Jurkat, Clone E6-1 (cell line): ENCODE results near the gene AGPAT3.

ENCODE experiments used
- DNase-seq: peaks from one replicate; pipeline ENCODE4 v3.0.0-alpha.2; 2011; ENCODE audit warnings: low read depth, low spot score
- H3K4me3 ChIP-seq: 2 replicates; pipeline ENCODE4 v1.5.1; 2011; ENCODE audit warnings: mild to moderate bottlenecking, low read length, control low read depth, moderate library complexity

The AGPAT3 gene

DNA sequence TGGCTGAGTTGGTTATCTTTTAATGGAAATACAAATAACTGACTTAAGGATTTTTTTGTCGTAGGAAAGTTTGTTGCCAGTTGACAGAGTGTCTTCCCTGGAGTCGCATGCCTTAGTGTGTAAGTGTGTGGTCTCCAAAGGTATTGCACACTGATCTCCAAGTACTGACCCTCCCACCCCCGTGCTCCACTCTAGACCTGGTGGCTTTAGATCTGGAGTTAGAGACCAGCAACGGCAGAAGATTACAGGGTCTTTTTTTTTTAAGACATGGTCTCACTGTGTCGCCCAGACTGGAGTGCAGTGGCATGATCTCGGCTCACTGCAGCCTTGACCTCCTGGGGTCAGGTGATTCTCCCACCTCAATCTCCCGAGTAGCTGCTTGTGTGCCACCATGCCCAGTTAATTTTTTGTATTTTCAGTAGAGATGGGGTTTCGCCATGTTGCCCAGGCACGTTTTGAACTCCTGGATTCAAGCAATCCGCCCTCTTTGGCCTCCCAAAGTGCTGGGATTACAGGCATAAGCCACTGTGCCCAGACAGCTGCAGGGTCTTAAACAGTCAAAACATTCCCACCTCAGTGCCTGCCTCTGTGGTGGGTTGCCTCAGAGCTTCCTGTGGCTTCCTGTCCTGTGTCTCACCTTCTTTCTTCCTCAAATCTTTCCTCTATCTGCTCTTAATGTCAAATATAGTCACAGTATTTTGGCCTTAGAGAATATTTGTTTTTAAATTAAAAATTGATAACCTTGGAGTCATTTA is 154.0 kb downstream of the AGPAT3 start:
- no peak overlapping the region for H3K4me3 ChIP-seq
- peak; percentile 63 for DNase-seq

DNA sequence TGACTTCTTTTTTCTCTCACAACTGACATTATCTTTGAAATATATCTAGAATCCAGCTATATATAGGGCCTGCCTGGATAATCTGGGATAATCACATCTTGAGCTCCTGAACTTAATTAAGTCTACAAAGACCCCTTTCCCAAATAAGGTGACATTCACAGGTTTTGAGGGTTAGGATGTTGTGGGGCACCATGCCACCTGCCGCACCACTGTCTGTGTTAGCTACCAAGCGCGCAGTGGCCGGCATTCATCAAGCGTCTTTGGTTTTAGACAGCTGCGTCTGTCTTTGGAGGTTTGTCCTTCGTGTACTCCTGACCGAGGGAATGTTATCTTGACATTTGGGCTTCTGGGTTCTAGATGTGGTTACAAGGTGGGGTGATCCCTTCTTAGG is 154.5 kb downstream of the AGPAT3 start:
- no peak overlapping the region for H3K4me3 ChIP-seq
- no peak for DNase-seq

DNA sequence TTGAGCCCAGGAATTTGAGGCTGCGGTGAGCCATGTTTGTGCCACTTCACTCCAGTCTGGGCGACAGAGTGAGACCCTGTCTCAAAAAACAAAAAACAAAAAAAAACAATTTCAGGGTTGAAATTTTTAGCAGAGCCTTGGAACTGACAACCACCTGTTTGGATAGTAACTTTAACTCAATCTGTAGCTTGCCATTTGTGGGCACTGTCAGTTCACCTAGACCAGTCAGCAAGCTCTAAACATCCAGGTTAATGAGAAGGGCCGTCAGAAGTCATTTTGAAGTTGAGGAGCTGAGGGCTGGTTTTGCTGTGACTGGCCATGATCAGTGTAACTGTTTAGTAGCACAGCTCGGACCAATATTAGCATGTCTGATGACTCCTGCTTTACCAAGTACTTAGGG is 155.5 kb downstream of the AGPAT3 start:
- no peak for DNase-seq
- no peak overlapping the region for H3K4me3 ChIP-seq

DNA sequence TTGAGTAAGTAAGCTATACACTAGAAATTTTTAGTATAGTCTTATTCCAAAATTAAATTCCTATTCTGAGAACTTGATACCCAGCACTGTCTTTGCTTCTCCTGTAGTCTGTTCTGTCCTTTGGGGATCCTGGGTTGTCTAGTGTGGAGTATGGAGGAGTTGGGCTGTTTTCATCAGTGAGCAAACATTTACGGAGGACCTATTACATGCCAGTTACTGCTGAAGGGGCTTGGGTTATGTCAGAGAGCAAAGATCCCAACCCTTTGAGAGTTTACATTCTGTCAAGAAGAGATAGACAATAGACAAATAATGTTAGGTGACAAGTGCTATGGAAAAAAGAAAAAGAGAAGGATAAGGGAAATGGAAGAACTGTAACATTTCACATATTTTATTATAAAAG is 156.0 kb downstream of the AGPAT3 start:
- no peak for DNase-seq
- no peak overlapping the region for H3K4me3 ChIP-seq

DNA sequence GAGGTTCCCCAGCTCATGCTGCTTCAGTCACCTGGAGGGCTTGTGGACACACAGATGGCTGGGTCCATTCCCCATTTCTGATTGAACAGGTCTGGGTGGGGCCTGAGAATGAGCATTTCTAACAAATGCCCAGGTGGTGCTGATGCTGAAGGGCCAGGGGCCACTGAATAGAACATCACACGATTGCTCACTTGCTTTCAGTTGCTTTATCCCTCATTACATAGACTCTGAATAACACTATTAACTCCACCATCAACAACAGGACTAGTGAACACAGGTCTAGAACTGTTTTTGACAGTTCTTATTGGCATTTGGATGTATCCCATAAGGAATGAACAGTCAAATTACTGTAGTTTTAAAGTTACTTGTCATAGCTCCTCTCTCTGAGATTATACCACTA is 159.2 kb downstream of the AGPAT3 start:
- DNase-seq = no peak
- H3K4me3 ChIP-seq = no peak overlapping the region

DNA sequence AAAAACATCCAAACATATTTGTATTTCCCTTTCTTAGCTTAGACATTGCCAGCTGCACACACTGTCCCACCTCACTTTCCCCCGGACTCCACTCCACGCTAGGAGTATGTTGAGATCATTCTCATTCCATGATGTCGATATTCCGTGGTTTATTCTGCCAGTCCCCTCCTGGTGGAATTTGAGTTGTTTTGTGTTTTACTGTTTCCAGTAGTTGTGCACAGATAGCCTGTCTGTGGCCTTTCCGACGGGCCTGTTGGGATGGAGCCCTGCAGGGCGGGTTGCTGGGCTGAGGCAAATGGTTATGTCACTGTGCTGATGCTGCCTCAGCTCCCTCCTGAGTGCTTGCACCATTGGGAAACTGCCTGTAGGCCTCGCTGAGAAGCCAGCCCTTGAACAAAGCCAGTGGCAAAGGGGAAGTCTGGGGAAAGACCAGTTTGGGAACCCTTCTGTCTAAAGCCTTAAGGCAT is 159.9 kb downstream of the AGPAT3 start:
- DNase-seq = no peak
- no peak overlapping the region for H3K4me3 ChIP-seq

- DNase-seq = no peak
- no peak overlapping the region for H3K4me3 ChIP-seq
These were observed 162.7 kb downstream of the AGPAT3 start for GRCh38 chr21:44027607-44028286.

DNA sequence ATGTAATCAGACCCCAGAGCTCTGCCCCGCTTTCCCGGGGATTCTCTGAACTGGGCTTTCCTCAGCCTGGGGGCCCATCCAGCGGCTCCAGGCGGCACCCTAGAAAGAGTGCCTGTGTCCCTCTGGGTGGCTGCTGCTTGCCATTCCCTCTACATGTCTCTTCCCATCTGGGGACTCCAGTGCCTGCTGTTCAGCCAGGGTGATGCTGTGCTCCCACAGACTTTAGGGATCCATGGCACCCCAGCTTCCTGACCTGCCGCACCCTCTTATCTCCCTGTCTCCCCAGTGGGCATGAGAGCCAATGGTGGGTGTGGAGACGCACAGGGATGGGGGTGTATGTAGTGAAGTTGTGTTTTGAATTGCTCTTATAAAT is 163.2 kb downstream of the AGPAT3 start:
- no peak for DNase-seq
- no peak overlapping the region for H3K4me3 ChIP-seq

DNA sequence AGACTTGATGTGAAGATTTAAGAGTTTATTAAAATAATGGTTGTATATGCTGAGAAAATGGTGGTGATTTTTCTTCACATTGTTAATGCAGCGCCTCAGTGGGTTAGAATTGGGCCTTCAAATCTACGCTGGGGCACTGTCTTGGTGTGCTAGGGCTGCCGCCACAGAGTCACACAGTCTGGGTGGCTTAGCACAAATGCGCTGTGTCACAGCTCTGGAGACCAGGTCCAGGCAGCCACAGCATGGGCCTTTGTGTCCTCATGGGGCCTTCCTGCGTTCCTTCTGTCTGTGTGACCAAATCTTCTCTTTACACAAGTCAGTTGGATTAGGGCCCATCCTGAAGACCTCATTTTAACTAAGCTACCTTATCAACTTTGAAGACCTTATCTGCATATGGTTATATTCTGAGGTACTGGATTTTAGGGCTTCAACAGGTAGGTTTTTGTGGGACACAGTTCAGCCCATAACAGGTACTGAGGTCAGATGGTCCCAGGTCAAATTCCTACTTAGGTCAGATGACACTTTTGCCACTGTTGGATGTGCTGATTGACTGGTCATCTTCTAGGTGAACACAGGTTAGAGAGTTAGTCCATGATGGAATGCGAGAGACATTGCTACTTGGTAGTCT is 164.6 kb downstream of the AGPAT3 start:
- H3K4me3 ChIP-seq = no peak overlapping the region
- DNase-seq = no peak

GRCh38 chr21:44035244-44035643 is 170.2 kb downstream of the AGPAT3 start:
- DNase-seq = no peak
- no peak overlapping the region for H3K4me3 ChIP-seq
